ENCODE data around the gene SELENOW. TPM values are rescaled to one million over a fixed set of nuclear protein-coding genes. Genes with fewer than 3 reads are reported as not detected.

Gene SELENOW
- total and polyA plus RNA-seq, 2 of the 8 experiments (the other 6 are each of a cell fraction or from before 2014, with no cell fraction given), result 371 to 588 TPM

GRCh38 chr19:47820410-47820809 is 41.9 kb downstream of the SELENOW start:
- 0 out of 2 replicates have a peak overlapping the region, but pooled peaks have one; percentile 70 for H2AFZ ChIP-seq (ENCODE audit: low read length)
- 0 out of 7 replicates have a peak overlapping the region, but pooled peaks of 1 of the 4 experiments have one; percentile 40 for H3K9ac ChIP-seq (replicated peaks in 1 of 4; ENCODE audit: extremely low read depth in 1 of 4, low read depth in 3 of 4, low read length in 3 of 4)
- H4K91ac ChIP-seq (replicated peaks; ENCODE audit: insufficient read length, low read length), result peak overlapping the region; percentile 31
- 85% methylated on average over 2 of the region's 2 CpGs; no CpG with 5 or more reads in 1 of the 2 experiments for WGBS, 2 experiments (ENCODE audit: extremely low coverage in 1 of 2, insufficient coverage in 1 of 2, insufficient read length in 1 of 2, insufficient replicate concordance in 2 of 2, low coverage in 1 of 2, low lambda C conversion rate in 2 of 2, missing lambda C conversion rate in 1 of 2)
- H2BK120ac ChIP-seq (replicated peaks; ENCODE audit: low read depth, low read length), result no peak overlapping the region
- H3K18ac ChIP-seq (ENCODE audit: extremely low read depth, low read length), result peak overlapping the region; percentile 83; the same call in 1 of the 2 replicates
- H3K4me2 ChIP-seq (ENCODE audit: insufficient read depth in 1 of 2, low read depth in 2 of 2, low read length in 2 of 2), result peak overlapping the region in 1 of 2 experiments; percentile 48; a peak in 1 of 4 replicates
- H3K4ac ChIP-seq (replicated peaks; ENCODE audit: insufficient read length, low read depth, low read length), result no peak overlapping the region
- ChIA-PET POLR2A (ENCODE audit: partially characterized antibody) (interaction anchor here (0.6 to 1.3 kb wide), 3 partner anchors 8 to 29 kb away, joined by 3 to 11 read pairs (median 6); no protein-coding TSS in a partner anchor), CTCF (ENCODE audit: partially characterized antibody) (interaction anchor here (0.7 to 2.0 kb wide), 7 partner anchors 13 to 77 kb away, joined by 3 to 9 read pairs (median 4); no protein-coding TSS in a partner anchor)
- no peak for DNase-seq (ENCODE audit: low read depth in 1 of 2, low spot score in 2 of 2)
- no peaks in the 10 kb centered on the region for H3K9me3 ChIP-seq (ENCODE audit: insufficient read depth in 2 of 2, low read depth in 1 of 2, low read length in 1 of 2)
- H3K14ac ChIP-seq (ENCODE audit: insufficient read length), result no peak overlapping the region
- H3K4me1 ChIP-seq (replicated peaks in 1 of 4; ENCODE audit: control insufficient read depth in 3 of 4, insufficient read depth in 4 of 4, low read length in 3 of 4), result peaks cover 0 to 19% (median 11%) of the 10 kb centered on the region in 4 experiments; a peak in 6 of 7 replicates
- H3K27me3 ChIP-seq (replicated peaks in 1 of 4; ENCODE audit: control insufficient read depth in 3 of 4, extremely low read depth in 1 of 4, insufficient read depth in 3 of 4, low read length in 3 of 4), result no peaks in the 10 kb centered on the region
- H3K23me2 ChIP-seq (ENCODE audit: low read depth, low read length), result peaks cover 4% of the 10 kb centered on the region; the same call in 1 of the 2 replicates
- H2BK20ac ChIP-seq (ENCODE audit: low read length), result peak overlapping the region; percentile 99
- H2BK5ac ChIP-seq (ENCODE audit: low read depth, low read length), result no peak overlapping the region; the same call in 1 of the 2 replicates
- no peak overlapping the region for H4K8ac ChIP-seq (ENCODE audit: extremely low read depth, insufficient read depth, low read length)
- no peak overlapping the region for H3K23ac ChIP-seq (ENCODE audit: insufficient read length)
- no peak overlapping the region for H4K5ac ChIP-seq (ENCODE audit: insufficient read length, low read depth, low read length)
- H4K20me1 ChIP-seq (replicated peaks in 1 of 2; ENCODE audit: control insufficient read depth in 1 of 2, insufficient read depth in 2 of 2, low read length in 2 of 2), result no peaks in the 10 kb centered on the region
- peak overlapping the region; percentile 90; the same call in 1 of the 2 replicates for H2BK12ac ChIP-seq (ENCODE audit: low read depth, low read length)
- H3K79me2 ChIP-seq (ENCODE audit: control insufficient read depth in 1 of 2, insufficient read depth in 2 of 2, low read length in 2 of 2), result no peaks in the 10 kb centered on the region; a peak in 1 of 4 replicates
- no peak for TF ChIP-seq EZH2 (IDR thresholded peaks at IDR 0.05; ENCODE audit: low read depth, low read length, severe bottlenecking)
- no peak for TF ChIP-seq CREB1 (IDR thresholded peaks at IDR 0.05)
- TF ChIP-seq USF2 (IDR thresholded peaks at IDR 0.05; ENCODE audit: low read length), result no peak
- TF ChIP-seq RXRA (IDR thresholded peaks at IDR 0.05; ENCODE audit: insufficient read depth, low read depth, low read length), result no peak
- FAIRE-seq, result no peak
- H2BK15ac ChIP-seq (ENCODE audit: low read length), result peak overlapping the region; percentile 99; the same call in 1 of the 2 replicates
- no peaks in the 10 kb centered on the region for H3K36me3 ChIP-seq (ENCODE audit: control insufficient read depth in 2 of 4, insufficient read depth in 4 of 4, low read length in 3 of 4)
- H2AK5ac ChIP-seq (ENCODE audit: low read depth, low read length), result 0 out of 2 replicates have a peak overlapping the region, but pooled peaks have one; percentile 53
- no peak overlapping the region for H3K27ac ChIP-seq (ENCODE audit: low read depth, low read length)
- no peak overlapping the region for H3K56ac ChIP-seq (replicated peaks; ENCODE audit: insufficient read length, low read depth, low read length)
- no peak overlapping the region for H3K4me3 ChIP-seq (ENCODE audit: extremely low read depth in 1 of 4, insufficient read depth in 2 of 4, low read depth in 3 of 4, low read length in 4 of 4)
- no peaks in the 10 kb centered on the region for H3K79me1 ChIP-seq (ENCODE audit: low read depth, low read length)

Measured in H1 (cell line).